CD4-positive, alpha-beta memory T cell (primary cell): Measurements from ENCODE around the gene TBX3. TPM values are rescaled to one million over a fixed set of nuclear protein-coding genes. Genes with fewer than 3 reads are reported as not detected.

Source experiments
- CTCF ChIA-PET: fragments of 350-600 bp; sonication (Branson Sonifier 250); formaldehyde crosslinking; loops from one replicate; lab custom pipeline; 2021; ENCODE audit warnings: inconsistent platforms; ENCODE audit not compliant: partially characterized antibody; lab: Charles Lee
- POLR2A ChIA-PET: fragments of 350-600 bp; sonication (Branson Sonifier 250); formaldehyde crosslinking; loops from one replicate; lab custom pipeline; 2021; ENCODE audit not compliant: partially characterized antibody; lab: Charles Lee
- DNase-seq, 5 donors: peaks; one replicate each; pipeline versions ENCODE4 v3.0.0 to v3.0.0-alpha.2; 2020 to 2022; ENCODE audit warnings: mixed read lengths in 1 of 5
- H3K27ac ChIP-seq: one replicate; pipeline ENCODE4 v1.7.0; 2013; ENCODE audit warnings: low read depth, low read length
- H3K27me3 ChIP-seq: 2 replicates; pipeline ENCODE4 v1.7.0; 2013; ENCODE audit warnings: mild to moderate bottlenecking, low read length, moderate library complexity; ENCODE audit not compliant: insufficient read depth
- H3K36me3 ChIP-seq: 2 replicates; pipeline ENCODE4 v1.7.0; 2013; ENCODE audit warnings: mild to moderate bottlenecking, low read length, moderate library complexity; ENCODE audit not compliant: insufficient read depth
- H3K4me1 ChIP-seq: 2 replicates; pipeline ENCODE4 v1.7.0; 2013; ENCODE audit warnings: mild to moderate bottlenecking, low read length, moderate library complexity; ENCODE audit not compliant: insufficient read depth
- H3K4me3 ChIP-seq, 2 donors: one replicate each; pipeline ENCODE4 v1.7.0; 2013; ENCODE audit warnings: low read length in 2 of 2, mild to moderate bottlenecking in 1 of 2
- H3K9me3 ChIP-seq, 2 donors: one replicate each; pipeline ENCODE4 v1.7.0; 2013; ENCODE audit warnings: low read length in 2 of 2, control low read depth in 1 of 2; ENCODE audit not compliant: control insufficient read depth in 1 of 2
- H3K27ac Mint-ChIP-seq, 7 donors: one replicate each; pipeline ENCODE4 v1.8.0; 2020 to 2021; ENCODE audit warnings: mixed read lengths in 7 of 7, mild to moderate bottlenecking in 6 of 7, inconsistent platforms in 3 of 7, moderate library complexity in 3 of 7
- H3K27me3 Mint-ChIP-seq, 2 donors: one replicate each; pipeline ENCODE4 v1.8.0; 2020 to 2021; ENCODE audit warnings: mixed read lengths in 2 of 2
- H3K36me3 Mint-ChIP-seq, 2 donors: one replicate each; pipeline ENCODE4 v1.8.0; 2020 to 2021; ENCODE audit warnings: mixed read lengths in 2 of 2, inconsistent platforms in 1 of 2, mild to moderate bottlenecking in 1 of 2
- H3K4me1 Mint-ChIP-seq, 4 donors: one replicate each; pipeline ENCODE4 v1.8.0; 2020 to 2021; ENCODE audit warnings: mixed read lengths in 4 of 4, mild to moderate bottlenecking in 1 of 4
- H3K4me3 Mint-ChIP-seq, 8 donors: one replicate each; pipeline ENCODE4 v1.8.0; 2020 to 2021; ENCODE audit warnings: mixed read lengths in 8 of 8, mild to moderate bottlenecking in 7 of 8, moderate library complexity in 6 of 8, inconsistent platforms in 3 of 8
- H3K9me3 Mint-ChIP-seq, 8 donors: one replicate each; pipeline ENCODE4 v1.8.0; 2020 to 2021; ENCODE audit warnings: mixed read lengths in 8 of 8, mild to moderate bottlenecking in 5 of 8, inconsistent platforms in 3 of 8, moderate library complexity in 1 of 8
- intact Hi-C: fragments of 100-400 bp; cut with micrococcal nuclease; formaldehyde crosslinking; loops from one replicate; pipeline ENCODE4 v1.15.1; 2023
- polyA plus RNA-seq, 2 donors: library from polyadenylated mRNA; unstranded; fragments of 300-500 nt; fragmentation: Illumina TruSeq; gene quantifications; one replicate each; pipeline ENCODE4 v1.2.3, GENCODE V29; 2021
- total RNA-seq, 2 experiments: library from RNA; stranded (reverse); gene quantifications; one replicate each; pipeline ENCODE4 v1.2.3, GENCODE V29; 2021

The TBX3 gene
- total and polyA plus RNA-seq, 4 experiments from 2014 or later, result not detected

DNA sequence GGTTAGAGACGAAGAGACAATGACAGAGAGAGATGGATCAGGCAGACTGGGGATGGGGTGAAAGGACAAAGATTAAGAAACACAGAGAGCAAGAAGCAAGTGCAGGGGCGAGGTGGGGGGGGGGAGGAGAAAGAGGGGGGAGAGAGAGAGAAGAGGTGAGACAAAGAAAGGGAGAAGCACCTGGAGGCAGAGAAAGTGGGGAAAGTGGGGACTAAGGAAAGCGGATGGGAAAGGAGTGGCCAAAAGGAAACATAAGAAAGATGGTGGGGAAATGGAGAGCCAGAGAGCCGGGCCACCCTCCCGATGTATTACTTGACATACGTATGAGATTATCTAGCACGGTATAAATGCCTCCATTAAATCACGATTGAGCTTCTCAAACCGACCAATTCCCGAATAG is 18.5 kb upstream of the TBX3 start:
- CTCF ChIA-PET, result no interaction called here
- peaks cover 0 to 13% (median 3%) of the 10 kb centered on the region in 8 donors for H3K9me3 Mint-ChIP-seq
- H3K27ac ChIP-seq, result no peak overlapping the region
- H3K27ac Mint-ChIP-seq, result no peak overlapping the region
- H3K4me1 ChIP-seq, result no peaks in the 10 kb centered on the region
- no peaks in the 10 kb centered on the region for H3K36me3 Mint-ChIP-seq
- no peak for DNase-seq
- H3K4me3 Mint-ChIP-seq, result no peak overlapping the region
- no peaks in the 10 kb centered on the region for H3K9me3 ChIP-seq
- no peak overlapping the region for H3K4me3 ChIP-seq
- H3K27me3 Mint-ChIP-seq, result peaks cover 31 to 39% of the 10 kb centered on the region in 2 donors
- H3K4me1 Mint-ChIP-seq, result no peaks in the 10 kb centered on the region
- peaks cover 33% of the 10 kb centered on the region for H3K27me3 ChIP-seq
- intact Hi-C loops, result no loop called here
- H3K36me3 ChIP-seq, result no peaks in the 10 kb centered on the region
- POLR2A ChIA-PET, result no interaction called here

DNA sequence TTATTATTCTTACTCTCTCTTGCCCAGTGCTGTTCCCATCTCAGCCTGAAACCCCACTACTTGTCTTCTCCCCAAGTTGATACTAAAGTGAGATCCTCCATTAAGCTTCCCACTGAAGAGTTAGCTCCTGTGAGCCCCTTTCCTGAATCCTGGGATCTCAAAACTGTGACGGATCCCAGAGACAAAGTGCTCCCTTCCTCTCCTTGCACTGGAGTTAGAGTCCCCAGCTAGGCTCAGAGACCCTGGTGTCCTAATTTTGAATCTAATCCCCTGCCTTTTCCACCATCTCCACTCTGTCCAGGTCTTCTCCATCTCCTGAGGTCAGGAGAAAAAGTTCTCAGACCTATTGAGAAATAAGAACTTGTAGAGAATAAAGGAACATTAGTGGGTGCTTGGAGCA is 17.6 kb upstream of the TBX3 start:
- H3K9me3 ChIP-seq, result no peaks in the 10 kb centered on the region
- intact Hi-C loops, result no loop called here
- Mint-ChIP-seq H3K36me3 (no peaks in the 10 kb centered on the region), H3K9me3 (peaks cover 0 to 9% (median 3%) of the 10 kb centered on the region in 8 donors), H3K4me1 (no peaks in the 10 kb centered on the region), H3K27ac (no peak overlapping the region), H3K27me3 (peaks cover 36 to 45% of the 10 kb centered on the region in 2 donors), H3K4me3 (no peak overlapping the region)
- DNase-seq, result no peak
- peaks cover 33% of the 10 kb centered on the region for H3K27me3 ChIP-seq
- no peaks in the 10 kb centered on the region for H3K36me3 ChIP-seq
- ChIA-PET POLR2A (no interaction called here), CTCF (no interaction called here)
- no peaks in the 10 kb centered on the region for H3K4me1 ChIP-seq
- H3K4me3 ChIP-seq, result no peak overlapping the region
- no peak overlapping the region for H3K27ac ChIP-seq

DNA sequence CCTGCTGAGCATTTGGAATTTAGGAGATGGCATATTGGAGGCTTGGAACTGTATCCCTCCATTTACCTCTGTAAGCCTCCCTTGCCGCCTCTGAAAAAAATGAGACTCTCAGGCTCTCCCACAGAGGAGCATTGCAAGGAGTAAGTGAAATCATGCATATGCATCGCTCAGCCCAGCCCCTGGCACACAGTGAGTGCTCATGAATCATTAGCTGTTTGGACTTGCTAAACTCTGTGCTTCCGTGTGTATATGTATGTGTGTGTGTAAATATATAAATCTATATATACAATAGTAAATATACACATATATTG is 17.1 kb upstream of the TBX3 start:
- H3K4me1 ChIP-seq, result no peaks in the 10 kb centered on the region
- H3K27me3 Mint-ChIP-seq, result peaks cover 36 to 45% of the 10 kb centered on the region in 2 donors
- H3K27ac ChIP-seq, result no peak overlapping the region
- intact Hi-C loops, result no loop called here
- no peak for DNase-seq
- no peaks in the 10 kb centered on the region for H3K9me3 ChIP-seq
- no peak overlapping the region for H3K4me3 ChIP-seq
- H3K27ac Mint-ChIP-seq, result no peak overlapping the region
- ChIA-PET POLR2A (no interaction called here), CTCF (no interaction called here)
- H3K4me3 Mint-ChIP-seq, result no peak overlapping the region
- H3K9me3 Mint-ChIP-seq, result peaks cover 0 to 9% (median 3%) of the 10 kb centered on the region in 8 donors
- H3K27me3 ChIP-seq, result peaks cover 33% of the 10 kb centered on the region
- no peaks in the 10 kb centered on the region for H3K36me3 ChIP-seq
- no peaks in the 10 kb centered on the region for H3K4me1 Mint-ChIP-seq
- H3K36me3 Mint-ChIP-seq, result no peaks in the 10 kb centered on the region

DNA sequence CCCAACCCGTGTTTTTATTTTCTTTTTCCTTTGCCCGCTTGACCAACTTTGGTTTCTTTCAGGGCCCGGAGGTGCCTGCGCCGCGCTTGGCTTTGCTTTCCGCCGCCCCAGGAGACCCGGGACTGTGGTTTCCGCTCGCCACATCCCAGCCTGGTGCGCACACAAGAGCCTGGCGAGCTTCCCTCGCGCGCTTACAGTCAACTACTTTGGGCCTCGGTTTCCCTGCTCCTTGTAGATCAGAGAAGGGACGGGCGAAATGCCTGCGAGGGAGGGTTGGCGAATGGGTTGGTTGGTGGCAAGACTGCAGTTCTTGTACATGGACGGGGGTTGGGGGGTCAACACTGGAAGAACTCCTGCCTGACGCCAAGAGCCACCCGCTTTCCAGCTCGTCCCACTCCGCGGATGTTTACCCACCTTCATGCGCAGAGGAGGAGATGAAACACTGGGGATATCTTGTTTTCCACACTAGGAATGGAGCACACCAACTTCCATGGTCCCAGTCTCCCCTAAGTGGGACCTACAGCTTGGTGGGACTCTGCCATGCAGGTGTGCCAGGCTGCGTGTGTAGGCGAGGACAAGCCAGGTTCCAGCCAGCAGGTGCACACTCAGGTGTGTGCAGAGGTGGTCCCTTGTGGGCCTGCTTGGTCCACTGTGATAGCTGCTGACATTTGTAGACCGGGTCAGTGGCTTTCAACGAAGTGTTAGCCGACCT is 16.6 kb upstream of the TBX3 start:
- POLR2A ChIA-PET, result no interaction called here
- Mint-ChIP-seq H3K27me3 (peaks cover 40 to 49% of the 10 kb centered on the region in 2 donors), H3K27ac (no peak overlapping the region), H3K9me3 (peaks cover 0 to 9% (median 4%) of the 10 kb centered on the region in 8 donors), H3K36me3 (no peaks in the 10 kb centered on the region), H3K4me1 (no peaks in the 10 kb centered on the region), H3K4me3 (no peak overlapping the region)
- Histone ChIP-seq H3K4me1 (no peaks in the 10 kb centered on the region), H3K4me3 (no peak overlapping the region), H3K27me3 (peaks cover 33% of the 10 kb centered on the region), H3K36me3 (no peaks in the 10 kb centered on the region), H3K27ac (no peak overlapping the region), H3K9me3 (no peaks in the 10 kb centered on the region)
- no peak for DNase-seq
- CTCF ChIA-PET, result no interaction called here
- intact Hi-C loops, result no loop called here

DNA sequence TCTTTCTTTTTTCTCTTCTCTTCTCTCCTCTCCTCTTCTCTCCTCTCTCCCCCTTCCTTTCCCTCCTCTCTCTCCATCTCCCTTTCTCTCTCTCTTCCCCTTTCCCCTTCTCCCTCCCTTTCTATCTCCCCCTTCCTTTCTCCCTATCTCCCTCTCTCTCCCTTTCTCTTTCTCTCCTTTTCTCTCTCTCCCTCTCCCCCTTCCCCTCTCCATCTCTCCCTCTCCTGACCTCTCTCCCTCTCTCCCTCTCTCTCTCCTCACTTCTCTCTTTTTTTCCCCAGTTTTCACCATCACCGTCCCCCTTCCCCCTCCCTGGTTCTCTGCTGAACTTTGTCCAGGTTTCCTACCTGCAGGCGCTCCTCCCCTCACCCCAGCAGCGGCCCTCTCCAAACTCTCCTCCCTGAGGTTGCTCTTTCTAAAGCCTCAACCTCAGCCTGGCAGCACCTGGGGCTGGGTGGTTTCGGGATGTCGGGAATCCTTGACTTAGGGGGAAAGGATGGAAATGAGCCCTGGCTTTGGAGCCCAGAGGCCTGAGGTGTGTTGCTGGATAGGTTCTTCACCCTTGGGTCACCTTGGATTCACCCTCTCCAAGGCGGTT is 14.7 kb upstream of the TBX3 start:
- Histone ChIP-seq H3K4me1 (no peaks in the 10 kb centered on the region), H3K9me3 (no peaks in the 10 kb centered on the region), H3K27me3 (peaks cover 41% of the 10 kb centered on the region), H3K27ac (no peak overlapping the region), H3K4me3 (no peak overlapping the region), H3K36me3 (no peaks in the 10 kb centered on the region)
- H3K27me3 Mint-ChIP-seq, result peaks cover 57% of the 10 kb centered on the region in 2 donors
- CTCF ChIA-PET, result no interaction called here
- peaks cover 0 to 12% (median 4%) of the 10 kb centered on the region in 8 donors for H3K9me3 Mint-ChIP-seq
- H3K4me3 Mint-ChIP-seq, result no peak overlapping the region
- H3K36me3 Mint-ChIP-seq, result no peaks in the 10 kb centered on the region
- no peaks in the 10 kb centered on the region for H3K4me1 Mint-ChIP-seq
- H3K27ac Mint-ChIP-seq, result no peak overlapping the region
- POLR2A ChIA-PET, result no interaction called here
- intact Hi-C loops, result no loop called here
- no peak for DNase-seq

DNA sequence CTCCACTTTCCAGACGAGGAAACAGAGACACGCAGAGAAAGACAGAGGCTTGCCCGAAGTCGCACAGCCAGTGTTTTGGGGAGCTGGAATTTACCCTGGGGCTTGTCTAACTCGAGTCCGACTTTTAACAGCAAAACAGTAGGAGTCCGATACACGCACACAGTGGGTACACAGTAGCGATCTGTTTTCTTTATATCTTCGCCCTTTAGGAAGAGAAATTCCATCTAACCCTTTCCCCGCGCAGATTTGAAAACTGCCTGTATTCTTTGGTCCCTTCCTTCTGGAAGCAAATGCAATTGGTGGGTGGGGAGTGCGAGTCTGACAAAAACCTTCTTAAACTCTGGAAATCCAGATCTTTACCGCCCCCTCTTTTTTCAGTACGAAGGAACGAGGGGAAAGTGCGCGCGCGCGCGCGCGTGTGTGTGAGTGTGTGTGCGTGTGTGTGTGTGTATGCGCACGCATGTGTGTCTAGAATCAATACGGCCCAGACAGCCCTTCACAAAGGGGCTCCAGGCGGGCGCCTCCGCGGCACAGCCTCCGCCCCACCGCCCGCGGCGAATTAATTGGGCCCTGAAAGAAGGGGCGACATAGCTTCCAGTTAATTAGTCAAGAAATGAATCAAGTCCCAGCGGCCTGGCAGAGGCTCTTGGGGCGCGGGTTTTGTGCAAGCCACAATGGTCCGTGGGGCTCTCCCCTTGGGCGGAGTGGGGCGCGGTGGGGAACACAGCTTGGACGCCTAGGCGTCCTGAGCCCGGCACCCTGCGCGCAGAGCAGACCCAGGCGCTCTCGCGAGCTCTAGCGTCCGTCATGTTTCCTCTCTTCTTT is 14.0 kb upstream of the TBX3 start:
- Histone ChIP-seq H3K27ac (no peak overlapping the region), H3K4me3 (no peak overlapping the region), H3K9me3 (no peaks in the 10 kb centered on the region), H3K27me3 (peaks cover 46% of the 10 kb centered on the region), H3K4me1 (no peaks in the 10 kb centered on the region), H3K36me3 (no peaks in the 10 kb centered on the region)
- H3K4me1 Mint-ChIP-seq, result no peaks in the 10 kb centered on the region
- no peaks in the 10 kb centered on the region for H3K36me3 Mint-ChIP-seq
- no peak for DNase-seq
- peaks cover 0 to 12% (median 4%) of the 10 kb centered on the region in 8 donors for H3K9me3 Mint-ChIP-seq
- POLR2A ChIA-PET, result no interaction called here
- H3K4me3 Mint-ChIP-seq, result no peak overlapping the region
- H3K27ac Mint-ChIP-seq, result no peak overlapping the region
- CTCF ChIA-PET, result no interaction called here
- peaks cover 56 to 60% of the 10 kb centered on the region in 2 donors for H3K27me3 Mint-ChIP-seq
- intact Hi-C loops, result no loop called here

DNA sequence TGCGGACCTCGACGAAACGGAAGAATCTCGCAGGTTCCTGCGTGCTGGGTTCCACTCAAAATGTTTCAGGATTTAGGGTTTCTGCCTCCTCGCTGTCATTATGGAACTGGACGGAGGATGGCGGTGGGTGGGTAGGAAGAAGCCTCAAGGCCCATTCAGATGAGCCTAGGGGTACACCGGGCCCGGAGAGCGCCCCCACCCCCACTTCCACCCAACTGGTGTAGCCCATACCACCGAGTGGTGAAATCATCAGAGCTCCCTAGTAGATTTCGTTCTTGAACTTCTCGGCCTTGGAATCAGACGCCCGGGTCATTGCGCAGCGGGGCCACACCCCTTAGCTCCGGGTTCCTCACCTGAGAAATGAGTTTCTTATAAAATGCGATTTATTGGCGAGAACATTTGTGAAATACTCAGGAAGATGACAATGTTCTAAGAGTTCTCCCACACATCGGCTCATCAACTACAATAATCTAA is 13.3 kb upstream of the TBX3 start:
- Mint-ChIP-seq H3K36me3 (no peaks in the 10 kb centered on the region), H3K4me1 (no peaks in the 10 kb centered on the region), H3K9me3 (peaks cover 0 to 12% (median 4%) of the 10 kb centered on the region in 8 donors), H3K27me3 (peaks cover 55 to 60% of the 10 kb centered on the region in 2 donors), H3K4me3 (no peak overlapping the region), H3K27ac (no peak overlapping the region)
- DNase-seq, result no peak
- Histone ChIP-seq H3K27ac (no peak overlapping the region), H3K4me3 (no peak overlapping the region), H3K9me3 (no peaks in the 10 kb centered on the region), H3K4me1 (no peaks in the 10 kb centered on the region), H3K27me3 (peaks cover 50% of the 10 kb centered on the region), H3K36me3 (no peaks in the 10 kb centered on the region)
- CTCF ChIA-PET, result no interaction called here
- intact Hi-C loops, result no loop called here
- POLR2A ChIA-PET, result no interaction called here
